Uterus (tissue), 4 donors: ENCODE data around the gene ZGPAT. TPM values are rescaled to one million over a fixed set of nuclear protein-coding genes. Genes with fewer than 3 reads are reported as not detected.

Experiments
- DNase-seq, 2 donors: peaks; one replicate each; pipeline ENCODE4 v3.0.0-alpha.2; 2019 to 2020
- H3K27ac ChIP-seq, 2 donors: fragments of 200-600 bp; sonication (generic); 1 replicate in 1 of 2; 2 replicates in 1 of 2; pipeline ENCODE4 v1.5.1; 2016 to 2018
- H3K27me3 ChIP-seq, 2 donors: fragments of 200-600 bp; sonication (generic); one replicate each; pipeline ENCODE4 v1.5.1; 2018 to 2019; ENCODE audit warnings: control low read depth in 1 of 2
- H3K36me3 ChIP-seq, 2 donors: fragments of 200-600 bp; sonication (generic); one replicate each; pipeline ENCODE4 v1.5.1; 2019; ENCODE audit warnings: control low read depth in 1 of 2
- H3K4me1 ChIP-seq, 2 donors: fragments of 200-600 bp; sonication (generic); one replicate each; pipeline ENCODE4 v1.5.1; 2018 to 2019; ENCODE audit warnings: control low read depth in 1 of 2
- H3K4me3 ChIP-seq, 2 donors: fragments of 200-600 bp; sonication (generic); 1 replicate in 1 of 2; 2 replicates in 1 of 2; pipeline ENCODE4 v1.5.1; 2018 to 2019; ENCODE audit warnings: mild to moderate bottlenecking in 1 of 2
- H3K9me3 ChIP-seq, 2 donors: fragments of 200-600 bp; sonication (generic); one replicate each; pipeline ENCODE4 v1.5.1; 2019; ENCODE audit warnings: control low read depth in 1 of 2
- CTCF ChIP-seq, 4 experiments: fragments of 200-600 bp in 2 of 4; fragments of 450-650 bp in 2 of 4; sonication (generic) in 2 of 4; IDR thresholded peaks; one replicate each; pipeline ENCODE4 v1.5.1; 2016 to 2019; ENCODE audit warnings: antibody characterized with exemption in 4 of 4, mild to moderate bottlenecking in 2 of 4, moderate library complexity in 1 of 4
- POLR2A ChIP-seq, 2 donors: fragments of 450-650 bp; IDR thresholded peaks; one replicate each; pipeline ENCODE4 v1.6.1; 2016; ENCODE audit warnings: antibody characterized with exemption in 2 of 2, mild to moderate bottlenecking in 1 of 2, moderate library complexity in 1 of 2
- intact Hi-C: fragments of 100-400 bp; cut with DNase I; formaldehyde crosslinking; loops from one replicate; pipeline ENCODE4 v1.15.1; 2023; ENCODE audit warnings: low total_unique reads
- small RNA-seq: library from RNA; depleted of rRNA; stranded (forward); fragments of <200 nt; gene quantifications from one replicate; pipeline ENCODE3, GENCODE V24; 2016
- total RNA-seq, 4 donors: library from RNA; depleted of rRNA in 3 of 4; stranded (reverse); fragments of >200 nt in 3 of 4; gene quantifications; one replicate each; pipeline versions ENCODE4 v1.1.0 to v1.2.4, GENCODE V29; 2014 to 2023
- donor health status: DM: yes; HTN: yes; CAD: no.

ZGPAT gene
- total RNA-seq, 4 donors from 2014 or later: 1.5 to 37.9 (median 15.3) TPM

DNA sequence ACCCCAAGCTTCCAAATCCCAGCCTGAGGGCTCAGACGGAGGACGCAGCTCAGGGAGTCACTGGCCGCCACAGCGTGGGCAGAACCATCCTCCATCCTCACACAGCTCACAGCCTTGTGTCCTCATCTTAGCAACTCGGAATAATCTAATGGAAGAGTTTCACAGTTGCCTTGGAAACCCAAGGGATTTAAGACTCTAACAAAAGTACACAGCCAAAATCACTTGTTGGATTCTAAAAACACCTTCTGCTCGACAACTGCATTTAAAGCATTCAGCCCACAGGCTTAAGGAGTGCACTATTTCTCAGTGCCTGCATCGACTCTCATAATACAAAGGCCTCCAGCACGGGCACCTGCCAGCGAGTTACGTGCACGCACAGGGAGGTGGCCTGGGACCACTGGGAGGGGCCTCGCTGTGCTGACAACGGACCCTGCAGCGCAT is 77.9 kb downstream of the ZGPAT start:
- Histone ChIP-seq H3K4me1 (no peaks in the 10 kb centered on the region), H3K27ac (no peak overlapping the region), H3K27me3 (no peaks in the 10 kb centered on the region), H3K36me3 (no peaks in the 10 kb centered on the region), H3K4me3 (no peak overlapping the region), H3K9me3 (no peaks in the 10 kb centered on the region)
- DNase-seq: no peak
- TF ChIP-seq POLR2A (IDR thresholded peaks at IDR 0.05): no peak
- TF ChIP-seq CTCF (IDR thresholded peaks at IDR 0.05): no peak
- intact Hi-C loops: loop anchor here (10.0 kb wide), 1 partner anchor 79 kb away; the partner anchor contains the start of genes ABHD16B and TPD52L2

Small RNAs within 50 kb of the gene (small RNA-seq; reads per million reads assigned to genes)
- gene LIME1: not detected
- not detected for gene TNFRSF6B

Other genes with a start within 250 kb of the ZGPAT start
- gene KCNQ2, start 235.4 kb upstream of the ZGPAT start, total RNA-seq: 1 to 10 TPM in 2 of 4 donors, not detected in 2; 1.2 to 4.9 TPM
- 1 to 10 TPM in 2 of 4 donors, not detected in 2; 1.1 to 1.5 TPM for gene EEF1A2, start 209.0 kb upstream of the ZGPAT start, total RNA-seq
- gene PPDPF, start 187.3 kb upstream of the ZGPAT start, total RNA-seq: 100 to 1,000 TPM in 2 of 4 donors, 10 to 100 TPM in 2; 35.8 to 200 (median 88.6) TPM
- gene PTK6, start 170.7 kb upstream of the ZGPAT start, total RNA-seq: under 1 TPM in 2 of 4 donors, not detected in 2; under 0.01 TPM
- not detected for gene SRMS, start 160.3 kb upstream of the ZGPAT start, total RNA-seq
- under 1 TPM in 2 of 4 donors, not detected in 2; 0.34 to 0.69 TPM for gene FNDC11, start 153.9 kb upstream of the ZGPAT start, total RNA-seq
- 10 to 100 TPM in 3 of 4 donors, 1 to 10 TPM in 1; 3.5 to 41.9 (median 22.1) TPM for gene HELZ2, start 133.8 kb upstream of the ZGPAT start, total RNA-seq
- 10 to 100 TPM in 2 of 4 donors, 1 to 10 TPM in 2; 2.1 to 24.8 (median 11.5) TPM for gene GMEB2, start 80.9 kb upstream of the ZGPAT start, total RNA-seq
- gene STMN3, start 54.6 kb upstream of the ZGPAT start, total RNA-seq: 10 to 100 TPM in 3 of 4 donors, 1 to 10 TPM in 1; 9.2 to 30.5 (median 20.9) TPM
- gene RTEL1, start 49.7 kb upstream of the ZGPAT start, total RNA-seq: 10 to 100 TPM; 17.4 to 56.5 (median 26.6) TPM
- gene TNFRSF6B, start 11.4 kb upstream of the ZGPAT start, total RNA-seq: 1 to 10 TPM in 1 of 4 donors, under 1 TPM in 1, not detected in 2; 0.83 to 4.1 TPM
- 10 to 100 TPM; 26.1 to 59.8 (median 33.5) TPM for gene ARFRP1, start 63 bp upstream of the ZGPAT start, total RNA-seq
- 10 to 100 TPM in 1 of 4 donors, 1 to 10 TPM in 3; 2.6 to 10.5 (median 8.4) TPM for gene LIME1, start 28.6 kb downstream of the ZGPAT start, total RNA-seq
- 100 to 1,000 TPM in 1 of 4 donors, 10 to 100 TPM in 3; 10.5 to 120 (median 41.0) TPM for gene SLC2A4RG, start 31.7 kb downstream of the ZGPAT start, total RNA-seq
- gene ZBTB46, start 123.2 kb downstream of the ZGPAT start, total RNA-seq: 10 to 100 TPM in 3 of 4 donors, 1 to 10 TPM in 1; 5.0 to 62.8 (median 38.8) TPM
- not detected for gene ABHD16B, start 153.5 kb downstream of the ZGPAT start, total RNA-seq
- 10 to 100 TPM; 44.1 to 77.8 (median 62.0) TPM for gene TPD52L2, start 157.2 kb downstream of the ZGPAT start, total RNA-seq
- 10 to 100 TPM; 10.9 to 39.8 (median 25.6) TPM for gene DNAJC5, start 187.1 kb downstream of the ZGPAT start, total RNA-seq
- 10 to 100 TPM; 21.8 to 64.6 (median 23.5) TPM for gene UCKL1, start 248.4 kb downstream of the ZGPAT start, total RNA-seq